ENCODE results near the gene PFKP. TPM values are rescaled to one million over a fixed set of nuclear protein-coding genes. Genes with fewer than 3 reads are reported as not detected.
"Not testable (repeated sequence)": the region's sequence is repeated elsewhere in the genome, so short reads cannot be mapped to it uniquely, and the experiment has no call there.

Gene PFKP
- total RNA-seq, 2 donors from 2014 or later: 109 to 216 TPM

- DNase-seq (ENCODE audit: low spot score): peak; percentile 49
- intact Hi-C loops (cut with DNase I): not testable (repeated sequence)
Observed at GRCh38 chr10:3106328-3106727, 39.0 kb downstream of the PFKP start.

DNA sequence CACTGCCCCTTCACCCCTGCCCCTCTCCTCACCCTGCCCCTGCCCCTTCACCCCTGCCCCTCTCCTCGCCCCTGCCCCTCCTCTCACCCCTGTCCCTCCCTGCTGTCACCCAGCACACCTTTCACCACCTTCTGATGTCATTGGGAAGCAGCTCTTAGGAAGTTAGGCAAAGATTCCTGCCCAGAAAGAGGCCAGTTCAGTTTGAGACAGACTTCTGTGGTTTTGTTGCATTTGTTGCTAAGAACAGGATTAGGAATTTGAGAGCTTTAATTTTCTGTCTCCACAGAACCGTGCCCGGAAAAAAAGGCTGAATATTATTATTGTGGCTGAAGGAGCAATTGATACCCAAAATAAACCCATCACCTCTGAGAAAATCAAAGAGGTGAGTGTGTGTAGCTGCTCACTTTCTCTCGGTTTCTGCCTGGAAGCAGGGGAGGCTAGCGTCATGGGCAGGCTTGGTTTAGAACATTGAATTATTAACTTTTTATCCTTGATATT is 39.6 kb downstream of the PFKP start:
- intact Hi-C loops (cut with DNase I): no loop called here

GRCh38 chr10:3107426-3107961 is 40.1 kb downstream of the PFKP start:
- peak; percentile 95 for DNase-seq (ENCODE audit: low spot score)
- intact Hi-C loops (cut with DNase I): no loop called here

More for the DNA sequence above, 39.6 kb downstream of the PFKP start:
- peak; percentile 36 for DNase-seq (ENCODE audit: low spot score)

GRCh38 chr10:3108033-3108432 is 40.7 kb downstream of the PFKP start:
- DNase-seq (ENCODE audit: low spot score): peak; percentile 48
- intact Hi-C loops (cut with DNase I): no loop called here

GRCh38 chr10:3108575-3109105 is 41.3 kb downstream of the PFKP start:
- intact Hi-C loops (cut with DNase I): no loop called here
- no peak for DNase-seq (ENCODE audit: low spot score)

DNA sequence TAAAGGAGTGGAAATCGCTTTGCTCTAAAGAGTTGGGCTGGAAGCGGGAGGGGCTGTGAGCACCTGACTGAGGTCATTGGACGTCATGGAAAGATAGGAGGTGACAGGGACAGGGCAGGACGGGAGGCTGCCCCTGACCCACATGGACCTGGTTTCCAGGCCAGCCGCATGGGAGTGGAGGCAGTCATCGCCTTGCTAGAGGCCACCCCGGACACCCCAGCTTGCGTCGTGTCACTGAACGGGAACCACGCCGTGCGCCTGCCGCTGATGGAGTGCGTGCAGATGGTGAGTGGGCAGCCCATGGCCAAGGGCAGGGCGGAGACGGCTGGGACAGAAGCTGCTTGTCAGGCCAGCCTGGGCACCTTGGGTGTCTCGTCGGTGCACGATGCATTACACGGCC is 41.8 kb downstream of the PFKP start:
- intact Hi-C loops (cut with DNase I): no loop called here
- no peak for DNase-seq (ENCODE audit: low spot score)

DNA sequence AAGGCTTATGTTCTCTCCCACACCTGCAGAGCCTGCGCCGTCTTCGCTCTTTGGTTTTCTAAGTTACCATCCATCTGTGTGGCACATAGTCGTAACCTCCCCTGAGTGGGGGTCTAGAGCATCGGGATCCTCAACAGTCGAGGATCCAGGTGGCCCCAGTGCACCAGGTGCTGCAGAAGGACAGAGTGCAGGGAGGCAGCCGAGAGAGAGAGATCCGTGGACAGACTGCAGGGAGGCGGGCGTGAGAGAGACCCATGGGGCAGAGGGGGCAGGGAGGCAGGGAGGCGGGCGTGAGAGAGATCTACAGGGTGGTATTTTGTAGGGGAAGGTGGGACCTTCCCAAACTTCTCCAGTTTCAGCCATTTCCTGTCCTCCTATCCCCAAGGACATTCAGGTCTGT is 42.3 kb downstream of the PFKP start:
- intact Hi-C loops (cut with DNase I): no loop called here
- peak; percentile 52 for DNase-seq (ENCODE audit: low spot score)

- intact Hi-C loops (cut with DNase I): no loop called here
- no peak for DNase-seq (ENCODE audit: low spot score)
Observed at GRCh38 chr10:3110782-3111620, 43.7 kb downstream of the PFKP start.

DNA sequence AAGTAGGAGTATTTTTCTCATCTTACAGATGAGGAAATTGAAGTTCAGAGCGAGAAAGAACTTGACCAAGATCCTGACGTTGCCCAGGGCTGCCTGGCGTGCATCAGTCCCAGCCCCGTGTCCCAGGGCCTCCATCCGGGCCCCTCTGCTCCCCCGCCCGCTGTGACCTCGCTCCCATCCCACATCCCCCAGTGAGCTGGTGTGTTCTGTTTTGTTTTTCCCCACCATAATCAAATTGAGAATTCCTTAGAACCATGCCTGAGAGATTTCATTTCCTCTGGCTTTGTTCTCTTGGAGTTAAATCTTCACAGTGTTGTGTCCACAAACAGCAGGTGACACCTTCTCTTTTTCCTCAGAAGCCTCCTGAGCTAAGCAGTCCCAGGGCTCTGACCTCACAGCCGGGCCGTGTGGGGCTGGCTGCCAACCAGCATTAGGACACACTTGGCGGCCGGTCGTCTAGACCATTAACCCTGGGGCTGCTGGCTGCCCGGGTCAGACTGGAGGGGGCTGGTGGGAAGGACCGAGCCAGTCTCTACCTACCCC is 44.3 kb downstream of the PFKP start:
- peak; percentile 80 for DNase-seq (ENCODE audit: low spot score)
- intact Hi-C loops (cut with DNase I): no loop called here

- intact Hi-C loops (cut with DNase I): no loop called here
- peak; percentile 78 for DNase-seq (ENCODE audit: low spot score)
Observed at GRCh38 chr10:3113343-3113720, 46.0 kb downstream of the PFKP start.

GRCh38 chr10:3115685-3116084 is 48.3 kb downstream of the PFKP start:
- DNase-seq (ENCODE audit: low spot score): peak; percentile 42
- intact Hi-C loops (cut with DNase I): no loop called here

DNA sequence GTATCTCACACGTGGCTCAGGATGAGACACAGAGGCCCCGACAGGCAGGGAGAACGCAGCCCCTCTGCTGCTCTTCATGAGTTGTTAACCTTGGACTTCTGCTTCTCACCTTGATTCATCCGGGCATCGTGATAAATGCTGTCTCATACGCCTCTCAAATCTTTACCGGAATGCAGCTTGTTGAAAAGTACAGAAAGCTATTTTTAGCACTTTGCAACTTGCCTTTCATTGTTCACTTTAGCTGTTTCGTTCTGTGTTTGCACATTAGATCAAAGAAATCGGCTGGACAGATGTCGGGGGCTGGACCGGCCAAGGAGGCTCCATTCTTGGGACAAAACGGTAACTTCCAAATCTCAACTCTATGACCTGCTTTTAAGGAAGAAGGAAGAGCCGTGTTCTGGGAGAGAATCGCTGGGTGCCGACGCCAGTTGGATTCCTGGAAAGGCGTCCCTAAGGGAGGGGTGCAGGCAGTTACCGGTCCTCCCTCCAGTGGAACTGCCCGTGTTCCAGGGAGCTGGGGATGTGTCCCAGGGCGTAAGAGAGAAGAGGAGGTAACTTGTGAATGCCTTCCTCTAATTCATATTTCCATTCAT is 49.3 kb downstream of the PFKP start:
- peak; percentile 76 for DNase-seq (ENCODE audit: low spot score)
- intact Hi-C loops (cut with DNase I): no loop called here

- intact Hi-C loops (cut with DNase I): no loop called here
- DNase-seq (ENCODE audit: low spot score): peak; percentile 41
Observed at GRCh38 chr10:3117486-3117885, 50.1 kb downstream of the PFKP start.

DNA sequence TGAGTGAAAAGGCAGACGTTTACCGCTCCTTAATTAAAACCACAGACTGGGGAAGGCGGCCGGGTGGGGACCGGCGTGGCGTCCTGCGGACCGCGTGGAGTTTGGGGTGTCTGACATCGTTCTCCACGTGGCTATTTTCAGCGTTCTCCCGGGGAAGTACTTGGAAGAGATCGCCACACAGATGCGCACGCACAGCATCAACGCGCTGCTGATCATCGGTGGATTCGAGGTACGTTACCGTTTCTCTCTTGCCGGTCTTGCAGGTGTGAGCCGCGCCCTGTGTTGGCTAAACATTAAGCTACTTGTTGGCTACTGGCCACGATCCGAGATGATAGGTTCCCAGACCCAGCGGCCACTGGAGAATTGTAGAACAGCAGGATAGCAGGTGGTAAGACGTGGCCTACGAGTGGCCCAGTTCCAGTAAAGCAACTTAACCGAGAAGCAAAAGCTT is 51.3 kb downstream of the PFKP start:
- intact Hi-C loops (cut with DNase I): no loop called here
- DNase-seq (ENCODE audit: low spot score): peak; percentile 70

GRCh38 chr10:3119796-3120459 is 52.6 kb downstream of the PFKP start:
- no peak for DNase-seq (ENCODE audit: low spot score)

GRCh38 chr10:3122034-3122433 is 54.7 kb downstream of the PFKP start:
- DNase-seq (ENCODE audit: low spot score): peak; percentile 68
- intact Hi-C loops (cut with DNase I): no loop called here

More at GRCh38 chr10:3119796-3120459, 52.6 kb downstream of the PFKP start:
- intact Hi-C loops (cut with DNase I): no loop called here

- DNase-seq (ENCODE audit: low spot score): peak; percentile 64
- intact Hi-C loops (cut with DNase I): no loop called here
Observed at GRCh38 chr10:3122486-3123205, 55.3 kb downstream of the PFKP start.

GRCh38 chr10:3123571-3124411 is 56.4 kb downstream of the PFKP start:
- intact Hi-C loops (cut with DNase I): no loop called here
- DNase-seq (ENCODE audit: low spot score): peak; percentile 50
